H1 (cell line): ENCODE data around the gene KYNU.

Experiments
- BACH1 ChIP-seq: IDR thresholded peaks from 2 replicates; pipeline ENCODE4 v1.6.1; 2012; ENCODE audit warnings: low read length, improper control_type of control experiment
- CHD1 ChIP-seq: IDR thresholded peaks from 2 replicates; pipeline ENCODE4 v1.6.1; 2012; ENCODE audit warnings: low read depth, low read length, improper control_type of control experiment
- CTCF ChIP-seq, 3 experiments: IDR thresholded peaks; 1 replicate in 2 of 3; 2 replicates in 1 of 3; pipeline versions ENCODE4 v1.5.1 to v1.6.1; 2011; ENCODE audit warnings: low read length in 3 of 3, mild to moderate bottlenecking in 3 of 3, inconsistent platforms in 2 of 3, low read depth in 1 of 3, moderate library complexity in 1 of 3; ENCODE audit not compliant: insufficient read depth in 1 of 3; ENCODE audit errors: control extremely low read depth in 1 of 3
- KDM5A ChIP-seq: fragments of 200-600 bp; IDR thresholded peaks from 2 replicates; pipeline ENCODE4 v1.7.1; 2012; ENCODE audit warnings: mild to moderate bottlenecking, low read length, inconsistent platforms, mixed read lengths
- POLR2AphosphoS5 ChIP-seq: IDR thresholded peaks from 2 replicates; pipeline ENCODE4 v1.6.1; 2011; ENCODE audit warnings: low read depth, low read length
- SP1 ChIP-seq: IDR thresholded peaks from 2 replicates; pipeline ENCODE4 v1.6.1; 2011; ENCODE audit warnings: low read depth, low read length

DNA sequence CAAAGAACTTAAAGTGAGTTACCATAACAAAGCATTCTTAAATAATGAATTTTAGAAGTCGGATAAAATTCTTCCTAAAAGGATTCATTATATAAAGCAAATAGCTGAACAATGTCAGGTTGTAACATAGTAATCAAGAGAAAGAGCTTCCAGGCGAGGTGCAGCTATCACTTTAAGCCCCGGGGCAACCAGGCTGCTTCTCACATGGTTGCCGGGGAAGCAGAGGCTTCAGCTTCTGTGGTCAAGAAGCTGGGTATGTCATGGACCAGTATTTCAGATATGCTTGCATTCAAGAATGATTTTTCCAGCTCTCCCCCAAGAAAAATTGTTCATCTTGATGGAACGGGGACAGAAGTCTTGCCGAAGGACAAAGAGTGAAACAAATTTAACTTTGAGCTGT lies 23.6 kb upstream of the KYNU start:
- TF ChIP-seq CHD1 (no peak), POLR2AphosphoS5 (no peak), KDM5A (no peak), SP1 (no peak), CTCF (IDR thresholded peaks at IDR 0.05; ENCODE audit: control extremely low read depth in 1 of 3, insufficient read depth in 1 of 3, low read depth in 1 of 3, low read length in 3 of 3) (no peak), BACH1 (no peak)
